ENCODE data around the gene PLA1A. TPM values are rescaled to one million over a fixed set of nuclear protein-coding genes. Genes with fewer than 3 reads are reported as not detected.

The PLA1A gene
- total RNA-seq, 1 experiment from 2014 or later, result not detected

- ChIA-PET POLR2A (ENCODE audit: low non-redundant PET) (no interaction called here), CTCF (no interaction called here)
- H3K27me3 ChIP-seq (replicated peaks; ENCODE audit: insufficient read depth, low read depth, low read length, poor library complexity), result no peaks in the 10 kb centered on the region
- intact Hi-C loops (cut with micrococcal nuclease; ENCODE audit: unreplicated experiment), result no loop called here
- no TSS peak for BruUV-seq (replicated peaks)
- TF ChIP-seq, protein P1, sequence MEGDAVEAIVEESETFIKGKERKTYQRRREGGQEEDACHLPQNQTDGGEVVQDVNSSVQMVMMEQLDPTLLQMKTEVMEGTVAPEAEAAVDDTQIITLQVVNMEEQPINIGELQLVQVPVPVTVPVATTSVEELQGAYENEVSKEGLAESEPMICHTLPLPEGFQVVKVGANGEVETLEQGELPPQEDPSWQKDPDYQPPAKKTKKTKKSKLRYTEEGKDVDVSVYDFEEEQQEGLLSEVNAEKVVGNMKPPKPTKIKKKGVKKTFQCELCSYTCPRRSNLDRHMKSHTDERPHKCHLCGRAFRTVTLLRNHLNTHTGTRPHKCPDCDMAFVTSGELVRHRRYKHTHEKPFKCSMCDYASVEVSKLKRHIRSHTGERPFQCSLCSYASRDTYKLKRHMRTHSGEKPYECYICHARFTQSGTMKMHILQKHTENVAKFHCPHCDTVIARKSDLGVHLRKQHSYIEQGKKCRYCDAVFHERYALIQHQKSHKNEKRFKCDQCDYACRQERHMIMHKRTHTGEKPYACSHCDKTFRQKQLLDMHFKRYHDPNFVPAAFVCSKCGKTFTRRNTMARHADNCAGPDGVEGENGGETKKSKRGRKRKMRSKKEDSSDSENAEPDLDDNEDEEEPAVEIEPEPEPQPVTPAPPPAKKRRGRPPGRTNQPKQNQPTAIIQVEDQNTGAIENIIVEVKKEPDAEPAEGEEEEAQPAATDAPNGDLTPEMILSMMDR (conservative IDR thresholded peaks at IDR 0.05; ENCODE audit: low read depth, low read length), result no peak
- TF ChIP-seq EZH2 (IDR thresholded peaks at IDR 0.05; ENCODE audit: borderline replicate concordance, low read depth, low read length, poor library complexity, severe bottlenecking), result no peak
- H3K4me1 ChIP-seq (ENCODE audit: insufficient read depth, low read length, poor library complexity, severe bottlenecking), result peaks cover 5% of the 10 kb centered on the region
- no peak overlapping the region for H3K4me3 ChIP-seq (ENCODE audit: low read depth, low read length, poor library complexity, severe bottlenecking)
- peak; percentile 42 for DNase-seq (ENCODE audit: low spot score)
- no peak overlapping the region for H3K27ac ChIP-seq (ENCODE audit: low read depth, low read length, poor library complexity, severe bottlenecking)
- H3K36me3 ChIP-seq (ENCODE audit: insufficient read depth, low read length, poor library complexity, severe bottlenecking), result no peaks in the 10 kb centered on the region
- no peaks in the 10 kb centered on the region for H3K9me3 ChIP-seq (ENCODE audit: low read depth, low read length, poor library complexity, severe bottlenecking)
Observed at GRCh38 chr3:119625451-119626153, 27.9 kb downstream of the PLA1A start.

DNA sequence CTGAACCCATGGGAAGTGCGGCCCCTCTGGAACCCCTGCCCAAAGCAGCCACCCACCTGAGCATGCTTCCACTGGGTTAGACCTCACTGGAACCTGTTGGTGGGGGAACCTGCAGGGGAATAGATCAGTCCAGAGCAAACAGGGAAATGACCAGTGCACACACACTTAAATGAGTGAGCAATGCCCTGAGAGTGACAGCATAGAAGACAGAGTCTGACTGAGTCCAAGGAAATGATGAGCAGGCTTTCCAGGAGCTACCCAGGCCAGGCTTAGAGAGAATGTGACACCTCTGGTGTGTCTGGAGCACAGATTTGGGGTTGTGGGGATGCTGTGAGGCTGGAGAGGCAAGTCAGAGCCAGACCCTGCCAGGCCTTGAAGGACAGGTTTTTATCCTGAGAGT lies 28.5 kb downstream of the PLA1A start:
- POLR2A ChIA-PET (ENCODE audit: low non-redundant PET), result no interaction called here
- H3K4me3 ChIP-seq (ENCODE audit: low read depth, low read length, poor library complexity, severe bottlenecking), result no peak overlapping the region
- H3K9me3 ChIP-seq (ENCODE audit: low read depth, low read length, poor library complexity, severe bottlenecking), result no peaks in the 10 kb centered on the region
- peaks cover 5% of the 10 kb centered on the region for H3K4me1 ChIP-seq (ENCODE audit: insufficient read depth, low read length, poor library complexity, severe bottlenecking)
- intact Hi-C loops (cut with micrococcal nuclease; ENCODE audit: unreplicated experiment), result no loop called here
- CTCF ChIA-PET, result no interaction called here
- H3K27me3 ChIP-seq (replicated peaks; ENCODE audit: insufficient read depth, low read depth, low read length, poor library complexity), result no peaks in the 10 kb centered on the region
- H3K27ac ChIP-seq (ENCODE audit: low read depth, low read length, poor library complexity, severe bottlenecking), result no peak overlapping the region
- H3K36me3 ChIP-seq (ENCODE audit: insufficient read depth, low read length, poor library complexity, severe bottlenecking), result no peaks in the 10 kb centered on the region
- no peak for DNase-seq (ENCODE audit: low spot score)
- TF ChIP-seq, protein P1 (conservative IDR thresholded peaks at IDR 0.05; ENCODE audit: low read depth, low read length), result no peak
- no peak for TF ChIP-seq EZH2 (IDR thresholded peaks at IDR 0.05; ENCODE audit: borderline replicate concordance, low read depth, low read length, poor library complexity, severe bottlenecking)
- no TSS peak for BruUV-seq (replicated peaks)

DNA sequence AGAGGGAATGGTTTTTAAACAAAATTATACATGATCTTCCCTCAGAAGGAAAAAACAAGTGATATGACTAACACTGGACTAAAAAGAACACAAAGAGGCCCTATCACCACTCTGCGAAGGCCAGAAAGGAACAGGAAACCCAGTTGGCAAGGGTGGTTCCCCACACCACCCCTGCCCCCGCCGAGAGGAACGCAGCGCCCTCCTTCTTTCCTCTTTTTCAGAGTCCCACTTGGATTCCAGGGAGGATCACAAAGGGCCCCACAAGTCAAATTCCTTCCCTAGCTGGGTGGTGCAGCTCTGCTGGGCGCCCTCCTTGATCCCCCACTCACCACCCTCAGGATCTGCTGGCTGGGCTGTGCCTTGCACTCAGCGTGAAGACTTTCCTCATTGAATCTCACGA lies 29.8 kb downstream of the PLA1A start:
- no peak for DNase-seq (ENCODE audit: low spot score)
- POLR2A ChIA-PET (ENCODE audit: low non-redundant PET), result no interaction called here
- Histone ChIP-seq H3K4me3 (ENCODE audit: low read depth, low read length, poor library complexity, severe bottlenecking) (no peak overlapping the region), H3K36me3 (ENCODE audit: insufficient read depth, low read length, poor library complexity, severe bottlenecking) (no peaks in the 10 kb centered on the region), H3K27me3 (replicated peaks; ENCODE audit: insufficient read depth, low read depth, low read length, poor library complexity) (no peaks in the 10 kb centered on the region), H3K27ac (ENCODE audit: low read depth, low read length, poor library complexity, severe bottlenecking) (no peak overlapping the region), H3K9me3 (ENCODE audit: low read depth, low read length, poor library complexity, severe bottlenecking) (no peaks in the 10 kb centered on the region), H3K4me1 (ENCODE audit: insufficient read depth, low read length, poor library complexity, severe bottlenecking) (peaks cover 5% of the 10 kb centered on the region)
- intact Hi-C loops (cut with micrococcal nuclease; ENCODE audit: unreplicated experiment), result no loop called here
- TF ChIP-seq EZH2 (IDR thresholded peaks at IDR 0.05; ENCODE audit: borderline replicate concordance, low read depth, low read length, poor library complexity, severe bottlenecking), result no peak
- TF ChIP-seq, protein P1 (conservative IDR thresholded peaks at IDR 0.05; ENCODE audit: low read depth, low read length), result no peak
- CTCF ChIA-PET, result no interaction called here
- BruUV-seq (replicated peaks), result no TSS peak

All from A673 (cell line).